ENCODE data around the gene EHD1. TPM values are rescaled to one million over a fixed set of nuclear protein-coding genes. Genes with fewer than 3 reads are reported as not detected.

The EHD1 gene
- total RNA-seq, 1 experiment from 2014 or later: 14.2 TPM

GRCh38 chr11:64842851-64843685, 35.4 kb downstream of the EHD1 start:
- no peak for DNase-seq (ENCODE audit: low spot score)

- DNase-seq (ENCODE audit: low spot score): no peak
These were observed 36.1 kb downstream of the EHD1 start for GRCh38 chr11:64842366-64842759.

GRCh38 chr11:64841592-64842365, 36.6 kb downstream of the EHD1 start:
- no peak for DNase-seq (ENCODE audit: low spot score)

GRCh38 chr11:64839887-64840782, 38.3 kb downstream of the EHD1 start:
- no peak for DNase-seq (ENCODE audit: low spot score)

GRCh38 chr11:64839335-64839734, 39.1 kb downstream of the EHD1 start:
- no peak for DNase-seq (ENCODE audit: low spot score)

GRCh38 chr11:64838600-64839334, 39.7 kb downstream of the EHD1 start:
- no peak for DNase-seq (ENCODE audit: low spot score)

GRCh38 chr11:64837887-64838351, 40.5 kb downstream of the EHD1 start:
- no peak for DNase-seq (ENCODE audit: low spot score)

GRCh38 chr11:64836448-64837072, 41.9 kb downstream of the EHD1 start:
- DNase-seq (ENCODE audit: low spot score): no peak

- DNase-seq (ENCODE audit: low spot score): no peak
These were observed 42.6 kb downstream of the EHD1 start for GRCh38 chr11:64835616-64836447.

- peak; percentile 80 for DNase-seq (ENCODE audit: low spot score)
These were observed 43.5 kb downstream of the EHD1 start for GRCh38 chr11:64834723-64835615.

- DNase-seq (ENCODE audit: low spot score): no peak
These were observed 44.2 kb downstream of the EHD1 start for GRCh38 chr11:64834031-64834722.

GRCh38 chr11:64833509-64833908, 44.9 kb downstream of the EHD1 start:
- no peak for DNase-seq (ENCODE audit: low spot score)

- DNase-seq (ENCODE audit: low spot score): no peak
These were observed 45.3 kb downstream of the EHD1 start for GRCh38 chr11:64833198-64833502.

- no peak for DNase-seq (ENCODE audit: low spot score)
These were observed 45.8 kb downstream of the EHD1 start for GRCh38 chr11:64832467-64833197.

- DNase-seq (ENCODE audit: low spot score): no peak
These were observed 47.0 kb downstream of the EHD1 start for GRCh38 chr11:64831411-64831891.

- DNase-seq (ENCODE audit: low spot score): no peak
These were observed 48.7 kb downstream of the EHD1 start for GRCh38 chr11:64829536-64830251.

GRCh38 chr11:64827451-64827839, 51.0 kb downstream of the EHD1 start:
- DNase-seq (ENCODE audit: low spot score): no peak
